Measurements from ENCODE around the gene SMIM35.

SMIM35 gene

GRCh38 chr11:117969160-117969991, 117.4 kb downstream of the SMIM35 start:
- no peaks in the 10 kb centered on the region for H3K9me3 ChIP-seq (ENCODE audit: control insufficient read depth, low read depth, low read length)
- no peak overlapping the region for H3K4me3 ChIP-seq (ENCODE audit: low read length)
- no peak overlapping the region for H3K27ac ChIP-seq (ENCODE audit: low read length)
- no peaks in the 10 kb centered on the region for H3K27me3 ChIP-seq (ENCODE audit: control insufficient read depth, insufficient read depth, low read length)
- no peaks in the 10 kb centered on the region for H3K36me3 ChIP-seq (ENCODE audit: control insufficient read depth, low read depth, low read length)
- H3K9ac ChIP-seq (ENCODE audit: low read length): no peak overlapping the region
- no peaks in the 10 kb centered on the region for H3K4me1 ChIP-seq (ENCODE audit: control insufficient read depth, low read depth, low read length)

DNA sequence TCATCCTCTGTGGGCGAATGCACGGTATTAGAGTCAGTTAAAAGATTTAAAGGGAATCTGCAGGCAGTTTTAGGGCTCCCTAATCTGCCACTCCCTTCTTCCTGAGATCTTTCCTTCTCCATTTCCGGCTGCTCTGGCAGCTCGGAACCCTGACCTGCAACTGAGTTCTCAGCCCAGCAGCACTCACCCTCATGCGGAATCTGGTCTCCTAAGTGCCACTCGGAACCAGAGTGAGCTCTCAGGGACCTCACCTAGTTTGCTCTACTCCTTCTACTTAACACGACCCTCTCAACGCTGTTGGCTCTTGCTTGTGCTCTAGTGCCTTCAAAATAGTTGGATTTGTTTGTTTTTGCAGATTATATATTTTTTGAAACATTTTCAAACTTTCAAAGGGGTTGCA, 119.9 kb downstream of the SMIM35 start:
- Histone ChIP-seq H3K9me3 (ENCODE audit: control insufficient read depth, low read depth, low read length) (no peaks in the 10 kb centered on the region), H3K9ac (ENCODE audit: low read length) (no peak overlapping the region)

DNA sequence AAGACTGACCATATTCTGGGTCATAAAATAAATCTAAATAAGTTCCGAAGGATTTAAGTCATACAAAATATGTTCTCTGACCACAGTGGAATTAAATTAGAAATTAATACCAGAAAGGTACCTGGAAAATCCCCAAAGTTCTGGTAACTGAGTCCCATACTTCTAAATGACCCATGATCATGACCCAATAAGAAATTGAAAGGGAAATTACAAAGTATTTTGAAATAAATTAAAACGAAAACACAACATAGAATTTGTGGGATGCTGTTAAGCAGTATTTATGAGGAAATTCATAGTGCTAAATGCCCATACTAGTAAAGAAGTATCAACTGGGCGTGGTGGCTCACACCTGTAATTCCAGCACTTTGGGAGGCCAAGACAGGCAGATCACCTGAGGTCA, 123.9 kb downstream of the SMIM35 start:
- Histone ChIP-seq H3K9ac (ENCODE audit: low read length) (no peak overlapping the region), H3K4me1 (ENCODE audit: control insufficient read depth, low read depth, low read length) (peaks cover 4% of the 10 kb centered on the region), H3K36me3 (ENCODE audit: control insufficient read depth, low read depth, low read length) (no peaks in the 10 kb centered on the region), H3K27ac (ENCODE audit: low read length) (no peak overlapping the region), H3K9me3 (ENCODE audit: control insufficient read depth, low read depth, low read length) (no peaks in the 10 kb centered on the region), H3K4me3 (ENCODE audit: low read length) (no peak overlapping the region), H3K27me3 (ENCODE audit: control insufficient read depth, insufficient read depth, low read length) (no peaks in the 10 kb centered on the region)

More for the DNA sequence above, 119.9 kb downstream of the SMIM35 start:
- Histone ChIP-seq H3K4me3 (ENCODE audit: low read length) (no peak overlapping the region), H3K36me3 (ENCODE audit: control insufficient read depth, low read depth, low read length) (no peaks in the 10 kb centered on the region), H3K4me1 (ENCODE audit: control insufficient read depth, low read depth, low read length) (no peaks in the 10 kb centered on the region), H3K27me3 (ENCODE audit: control insufficient read depth, insufficient read depth, low read length) (no peaks in the 10 kb centered on the region), H3K27ac (ENCODE audit: low read length) (no peak overlapping the region)

- Histone ChIP-seq H3K9ac (ENCODE audit: low read length) (no peak overlapping the region), H3K27ac (ENCODE audit: low read length) (no peak overlapping the region), H3K27me3 (ENCODE audit: control insufficient read depth, insufficient read depth, low read length) (no peaks in the 10 kb centered on the region), H3K36me3 (ENCODE audit: control insufficient read depth, low read depth, low read length) (no peaks in the 10 kb centered on the region), H3K4me1 (ENCODE audit: control insufficient read depth, low read depth, low read length) (peaks cover 4% of the 10 kb centered on the region), H3K4me3 (ENCODE audit: low read length) (no peak overlapping the region), H3K9me3 (ENCODE audit: control insufficient read depth, low read depth, low read length) (no peaks in the 10 kb centered on the region)
Measured at GRCh38 chr11:117961896-117962295, 124.9 kb downstream of the SMIM35 start.

GRCh38 chr11:117960406-117960805, 126.4 kb downstream of the SMIM35 start:
- no peaks in the 10 kb centered on the region for H3K27me3 ChIP-seq (ENCODE audit: control insufficient read depth, insufficient read depth, low read length)

GRCh38 chr11:117959438-117960149, 127.2 kb downstream of the SMIM35 start:
- Histone ChIP-seq H3K4me1 (ENCODE audit: control insufficient read depth, low read depth, low read length) (peaks cover 4% of the 10 kb centered on the region), H3K4me3 (ENCODE audit: low read length) (no peak overlapping the region)

More at GRCh38 chr11:117960406-117960805, 126.4 kb downstream of the SMIM35 start:
- Histone ChIP-seq H3K36me3 (ENCODE audit: control insufficient read depth, low read depth, low read length) (no peaks in the 10 kb centered on the region), H3K4me3 (ENCODE audit: low read length) (no peak overlapping the region), H3K9me3 (ENCODE audit: control insufficient read depth, low read depth, low read length) (no peaks in the 10 kb centered on the region), H3K27ac (ENCODE audit: low read length) (no peak overlapping the region), H3K9ac (ENCODE audit: low read length) (no peak overlapping the region), H3K4me1 (ENCODE audit: control insufficient read depth, low read depth, low read length) (peaks cover 4% of the 10 kb centered on the region)

DNA sequence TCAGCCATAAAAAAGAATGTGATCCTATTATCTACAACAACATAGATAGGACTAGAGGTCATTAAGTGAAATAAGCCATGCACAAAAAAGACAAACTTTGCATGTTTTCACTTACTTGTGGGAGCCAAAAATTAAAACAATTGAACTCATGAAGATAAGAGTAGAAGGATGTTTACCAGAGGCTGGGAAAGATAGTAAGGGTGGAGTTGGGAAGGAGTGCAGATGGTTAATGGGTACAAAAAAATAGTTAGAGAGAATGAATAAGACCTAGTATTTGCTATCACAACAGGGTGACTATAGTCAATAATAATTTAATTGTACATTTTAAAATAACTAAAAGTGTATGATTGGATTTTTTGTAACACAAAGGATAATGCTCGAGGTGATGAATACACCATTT, 127.8 kb downstream of the SMIM35 start:
- Histone ChIP-seq H3K27ac (ENCODE audit: low read length) (no peak overlapping the region), H3K4me1 (ENCODE audit: control insufficient read depth, low read depth, low read length) (peaks cover 4% of the 10 kb centered on the region), H3K9ac (ENCODE audit: low read length) (no peak overlapping the region), H3K9me3 (ENCODE audit: control insufficient read depth, low read depth, low read length) (no peaks in the 10 kb centered on the region), H3K4me3 (ENCODE audit: low read length) (no peak overlapping the region), H3K36me3 (ENCODE audit: control insufficient read depth, low read depth, low read length) (no peaks in the 10 kb centered on the region), H3K27me3 (ENCODE audit: control insufficient read depth, insufficient read depth, low read length) (no peaks in the 10 kb centered on the region)

More at GRCh38 chr11:117959438-117960149, 127.2 kb downstream of the SMIM35 start:
- H3K27me3 ChIP-seq (ENCODE audit: control insufficient read depth, insufficient read depth, low read length): no peaks in the 10 kb centered on the region
- H3K9me3 ChIP-seq (ENCODE audit: control insufficient read depth, low read depth, low read length): no peaks in the 10 kb centered on the region
- no peak overlapping the region for H3K9ac ChIP-seq (ENCODE audit: low read length)
- H3K27ac ChIP-seq (ENCODE audit: low read length): no peak overlapping the region
- no peaks in the 10 kb centered on the region for H3K36me3 ChIP-seq (ENCODE audit: control insufficient read depth, low read depth, low read length)

All from iPS-18a (cell line).